GM12875 (cell line): ENCODE measurements around the gene SMARCA4.
"Not testable (repeated sequence)": the region's sequence is repeated elsewhere in the genome, so short reads cannot be mapped to it uniquely, and the experiment has no call there.

ENCODE experiments used
- H3K4me3 ChIP-seq: one replicate; pipeline ENCODE4 v1.5.1; 2011; ENCODE audit warnings: low read depth, low read length, control low read depth
- CTCF ChIP-seq: IDR thresholded peaks from 2 replicates; pipeline ENCODE4 v1.5.1; 2011; ENCODE audit warnings: low read depth, mild to moderate bottlenecking, control low read depth, inconsistent platforms, low read length, moderate library complexity, borderline replicate concordance; ENCODE audit not compliant: insufficient read depth

Gene SMARCA4

GRCh38 chr19:10988921-10989320 lies 28.1 kb downstream of the SMARCA4 start:
- no peak for TF ChIP-seq CTCF

GRCh38 chr19:10991076-10991475 lies 30.2 kb downstream of the SMARCA4 start:
- no peak for TF ChIP-seq CTCF
- no peak overlapping the region for H3K4me3 ChIP-seq

More at GRCh38 chr19:10988921-10989320, 28.1 kb downstream of the SMARCA4 start:
- H3K4me3 ChIP-seq, result no peak overlapping the region

- TF ChIP-seq CTCF, result no peak
- H3K4me3 ChIP-seq, result no peak overlapping the region
Observed at GRCh38 chr19:10991521-10992081, 30.8 kb downstream of the SMARCA4 start.

- H3K4me3 ChIP-seq, result not testable (repeated sequence)
Observed at GRCh38 chr19:10992174-10992573, 31.3 kb downstream of the SMARCA4 start.

GRCh38 chr19:10995926-10996600 lies 35.2 kb downstream of the SMARCA4 start:
- H3K4me3 ChIP-seq, result no peak overlapping the region
- no peak for TF ChIP-seq CTCF

GRCh38 chr19:10998045-10998533 lies 37.3 kb downstream of the SMARCA4 start:
- no peak for TF ChIP-seq CTCF
- no peak overlapping the region for H3K4me3 ChIP-seq

GRCh38 chr19:10998666-10999065 lies 37.8 kb downstream of the SMARCA4 start:
- no peak overlapping the region for H3K4me3 ChIP-seq
- no peak for TF ChIP-seq CTCF
